Rectal smooth muscle tissue (tissue), 1 donor: ENCODE results near the gene ADH5.
A peak's percentile ranks its signal among the peaks of the same experiment; 100 is the strongest.
"Not testable (repeated sequence)": the region's sequence is repeated elsewhere in the genome, so short reads cannot be mapped to it uniquely, and the experiment has no call there.

Experiments
- H3K27ac ChIP-seq: one replicate; pipeline ENCODE4 v1.7.0; 2013; ENCODE audit warnings: low read depth, low read length, inconsistent platforms
- H3K27me3 ChIP-seq: one replicate; pipeline ENCODE4 v1.7.0; 2013; ENCODE audit warnings: low read length; ENCODE audit not compliant: control insufficient read depth, insufficient read depth
- H3K36me3 ChIP-seq: one replicate; pipeline ENCODE4 v1.7.0; 2013; ENCODE audit warnings: low read length; ENCODE audit not compliant: control insufficient read depth, insufficient read depth
- H3K4me1 ChIP-seq: one replicate; pipeline ENCODE4 v1.7.0; 2013; ENCODE audit warnings: low read length; ENCODE audit not compliant: control insufficient read depth, insufficient read depth
- H3K4me3 ChIP-seq: one replicate; pipeline ENCODE4 v1.7.0; 2013; ENCODE audit warnings: low read length
- H3K9ac ChIP-seq: one replicate; pipeline ENCODE4 v1.7.0; 2013; ENCODE audit warnings: low read length

Gene ADH5

GRCh38 chr4:99023800-99024251, 64.8 kb downstream of the ADH5 start:
- not testable (repeated sequence) for H3K27ac ChIP-seq, H3K27me3 ChIP-seq, H3K4me3 ChIP-seq, H3K4me1 ChIP-seq, H3K9ac ChIP-seq, H3K36me3 ChIP-seq

- Histone ChIP-seq H3K36me3 (no peaks in the 10 kb centered on the region), H3K9ac (no peak overlapping the region), H3K27ac (no peak overlapping the region), H3K4me1 (no peaks in the 10 kb centered on the region), H3K27me3 (no peaks in the 10 kb centered on the region), H3K4me3 (peak overlapping the region; percentile 39)
Observed at GRCh38 chr4:99022566-99022965, 66.0 kb downstream of the ADH5 start.

- no peaks in the 10 kb centered on the region for H3K27me3 ChIP-seq
- no peak overlapping the region for H3K27ac ChIP-seq
- no peaks in the 10 kb centered on the region for H3K36me3 ChIP-seq
- no peak overlapping the region for H3K4me3 ChIP-seq
- no peaks in the 10 kb centered on the region for H3K4me1 ChIP-seq
- no peak overlapping the region for H3K9ac ChIP-seq
Observed at GRCh38 chr4:99021386-99021785, 67.2 kb downstream of the ADH5 start.
